Stimulated activated CD4-positive, alpha-beta T cell treated with anti-CD3 and anti-CD28 coated beads, Interleukin-2, amount 100 ng/mL, for 48 hours (primary cell): ENCODE results near the gene CCNQ.

ENCODE experiments used
- DNase-seq, 2 donors: peaks; one replicate each; pipeline ENCODE4 v3.0.0-alpha.2; 2020

CCNQ gene

DNA sequence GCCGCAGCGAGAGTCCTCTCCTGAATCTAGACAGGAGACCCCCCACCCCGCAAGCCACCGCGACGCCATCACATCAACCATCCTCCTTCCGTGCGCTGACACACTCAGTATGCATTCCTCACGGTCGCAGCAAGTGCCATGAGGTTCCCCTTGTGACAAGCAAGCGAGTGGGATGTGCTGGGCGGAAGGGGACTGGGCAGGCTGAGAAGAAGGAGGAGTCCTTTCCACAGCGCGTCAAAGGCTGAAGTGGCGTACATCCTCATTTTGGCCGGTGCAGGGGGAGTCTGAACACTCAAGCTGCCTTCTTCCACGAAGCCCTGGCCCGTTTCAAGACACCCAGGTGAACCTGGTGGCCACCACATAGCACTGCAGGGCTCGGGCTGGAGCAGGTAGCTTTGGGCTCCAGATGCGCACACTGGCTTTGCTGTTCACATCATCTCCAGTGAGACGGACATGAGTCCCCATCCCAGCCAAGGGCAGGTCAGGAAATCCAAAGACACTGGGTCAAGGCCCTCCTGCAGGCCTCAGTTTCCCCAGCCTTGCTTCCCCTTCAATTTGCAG is 30.4 kb downstream of the CCNQ start:
- DNase-seq: no peak

DNA sequence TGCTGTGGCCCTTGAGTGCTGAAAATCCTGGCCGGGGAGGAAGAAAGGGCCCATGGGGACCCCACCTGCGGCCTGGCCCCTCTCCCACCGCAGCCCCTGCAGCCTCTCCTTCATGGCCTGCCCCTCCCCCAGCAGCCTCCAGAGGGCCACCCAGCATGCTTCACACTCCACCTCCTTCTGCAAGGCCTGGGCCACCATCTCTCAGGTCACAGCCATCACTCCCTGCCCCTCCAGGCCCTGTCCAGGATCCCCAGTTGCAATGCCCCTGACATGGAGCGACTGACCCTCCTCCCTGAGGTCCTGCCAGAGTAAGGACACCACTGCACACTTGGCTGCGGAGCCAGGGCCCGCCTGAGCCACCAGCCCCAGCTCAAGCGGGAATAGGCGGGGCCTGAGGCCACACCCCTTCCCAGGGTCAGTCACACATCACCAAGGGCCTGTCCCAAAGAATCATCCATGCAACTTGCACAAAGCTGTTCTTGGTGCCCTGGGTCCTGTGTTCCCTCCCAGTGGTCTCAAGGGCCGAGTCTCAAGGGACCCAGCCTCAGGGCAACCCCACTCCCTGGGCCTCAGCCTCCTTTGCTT is 32.9 kb downstream of the CCNQ start:
- DNase-seq: no peak

DNA sequence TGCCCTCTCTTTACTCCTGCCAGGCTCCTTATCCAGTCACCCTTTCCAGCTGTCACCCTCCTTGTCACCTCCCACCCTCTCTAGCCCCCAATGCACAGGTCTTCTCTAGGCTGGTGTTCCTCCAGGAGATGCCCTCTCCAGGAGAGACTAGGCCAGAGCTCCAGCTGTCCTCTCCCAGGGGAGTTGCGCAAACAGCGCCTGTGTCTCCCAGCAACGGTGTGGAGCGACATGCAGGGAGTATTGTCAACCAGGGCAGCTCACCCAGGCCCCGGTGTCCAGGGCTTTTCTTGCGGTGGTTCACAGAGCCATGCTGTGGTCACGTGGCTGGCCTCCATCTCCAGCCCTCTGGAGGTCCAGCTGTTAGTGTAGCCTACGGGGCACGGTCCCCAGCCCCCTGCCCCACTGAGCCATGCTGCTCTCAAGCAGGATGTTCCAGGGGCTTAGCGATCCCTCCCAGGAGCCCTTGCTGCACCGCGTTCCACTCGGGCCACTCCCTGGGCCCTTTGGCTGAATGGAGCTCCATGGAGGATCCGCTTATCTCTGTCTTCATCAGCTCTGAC is 34.8 kb downstream of the CCNQ start:
- no peak for DNase-seq

DNA sequence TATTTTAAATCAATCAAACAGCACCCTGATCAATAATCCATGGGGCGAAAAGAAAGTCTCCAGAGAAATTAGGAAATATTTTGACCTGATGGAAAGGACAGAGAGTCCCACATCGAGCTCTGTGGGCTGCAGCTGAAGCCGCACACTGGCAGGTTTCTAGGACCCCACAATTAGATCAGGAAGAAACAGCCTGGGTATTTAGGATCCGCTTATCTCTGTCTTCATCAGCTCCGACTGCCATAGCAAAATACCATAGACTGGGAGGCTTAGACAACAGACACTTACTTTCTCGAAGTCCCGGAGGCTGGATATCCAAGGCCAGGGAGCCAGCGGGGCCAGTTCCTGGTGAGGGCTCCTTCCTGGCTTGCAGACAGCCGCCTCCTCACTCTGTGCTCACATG is 36.4 kb downstream of the CCNQ start:
- DNase-seq: no peak

DNA sequence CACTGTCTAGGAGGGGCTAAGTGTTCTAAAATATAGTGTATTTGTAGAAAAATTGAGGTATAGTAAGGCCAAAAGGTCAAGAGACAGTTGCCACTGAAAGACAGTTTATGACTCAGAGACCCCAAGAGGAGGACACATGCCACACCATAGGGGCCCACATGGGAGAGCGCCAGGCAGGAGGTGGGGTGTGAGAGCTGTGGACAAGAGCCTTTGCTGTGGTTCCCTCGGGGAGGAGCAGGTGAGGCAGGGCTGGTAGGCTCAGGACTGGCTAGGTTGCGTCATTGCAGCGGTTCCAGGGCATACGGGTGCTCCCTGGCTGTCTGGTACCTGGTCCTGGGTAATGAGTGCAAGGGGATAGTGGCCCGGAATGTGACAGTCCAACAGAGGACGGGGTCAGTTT is 37.6 kb downstream of the CCNQ start:
- no peak for DNase-seq

DNA sequence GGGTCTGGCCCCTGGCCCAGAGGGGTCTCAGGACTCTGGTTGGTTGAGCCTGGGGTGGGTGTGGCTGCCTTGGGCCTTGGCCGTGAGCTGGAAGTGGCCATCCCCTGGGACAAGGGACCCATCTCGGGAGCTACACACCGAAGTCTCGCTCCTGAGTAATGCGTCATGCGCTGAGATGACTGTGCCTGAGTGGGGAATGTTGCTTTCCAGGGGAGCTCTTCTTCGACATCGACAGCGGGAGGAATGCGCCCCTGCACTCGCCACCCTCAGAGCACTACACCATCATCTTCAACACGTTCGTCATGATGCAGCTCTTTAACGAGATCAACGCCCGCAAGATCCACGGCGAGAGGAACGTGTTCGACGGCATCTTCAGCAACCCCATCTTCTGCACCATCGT is 38.5 kb downstream of the CCNQ start:
- DNase-seq: no peak

DNA sequence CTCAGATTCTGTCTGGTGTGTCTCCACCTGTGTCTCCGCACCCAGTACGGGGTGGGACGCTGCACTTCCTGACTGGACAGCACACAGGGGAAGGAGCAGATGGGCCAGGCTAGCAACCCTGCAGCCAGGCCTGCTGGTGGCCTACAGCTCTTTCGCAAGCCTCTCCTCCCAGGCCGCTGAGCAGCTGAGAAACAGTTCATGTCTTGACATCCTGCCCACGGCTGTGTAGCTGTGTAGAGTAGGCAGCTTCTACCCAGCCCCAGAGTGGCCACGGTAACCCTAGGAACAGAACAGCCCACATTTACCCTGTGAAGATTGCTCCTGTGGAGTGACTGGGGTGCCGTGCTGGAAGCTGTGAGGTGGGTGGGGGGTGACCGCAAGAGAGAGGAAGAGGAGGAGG is 38.9 kb downstream of the CCNQ start:
- no peak for DNase-seq

DNA sequence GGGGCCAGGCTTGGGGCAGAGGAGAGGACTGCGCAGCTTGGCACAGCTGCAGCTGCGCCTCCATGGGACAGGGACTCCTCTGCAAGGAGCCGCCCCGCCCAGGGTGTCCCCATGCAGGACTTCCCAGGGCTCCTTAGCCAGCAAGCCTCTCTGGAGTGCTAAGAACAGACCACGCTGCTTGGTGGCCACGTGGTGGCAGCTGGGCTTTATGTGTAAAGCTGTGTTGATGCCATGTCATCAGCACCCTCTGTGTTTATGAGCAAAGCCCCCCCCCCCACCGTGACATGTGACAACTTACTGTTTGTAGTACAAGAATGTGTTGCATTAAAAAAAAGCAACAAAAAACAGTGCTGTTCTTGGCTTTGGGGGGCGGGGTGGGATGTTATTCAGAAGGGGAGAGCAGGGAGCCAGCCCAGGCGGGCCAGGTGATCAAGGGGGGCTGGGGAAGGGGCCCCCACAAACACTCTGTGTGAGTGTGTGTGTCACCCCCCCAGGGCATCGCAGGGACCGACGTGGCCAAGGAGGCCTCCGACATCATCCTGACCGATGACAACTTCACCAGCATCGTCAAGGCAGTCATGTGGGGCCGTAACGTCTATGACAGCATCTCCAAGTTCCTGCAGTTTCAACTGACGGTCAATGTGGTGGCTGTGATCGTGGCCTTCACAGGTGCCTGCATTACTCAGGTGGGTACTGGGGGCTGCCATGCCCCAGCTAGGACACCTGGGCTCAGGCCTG is 41.2 kb downstream of the CCNQ start:
- no peak for DNase-seq

DNA sequence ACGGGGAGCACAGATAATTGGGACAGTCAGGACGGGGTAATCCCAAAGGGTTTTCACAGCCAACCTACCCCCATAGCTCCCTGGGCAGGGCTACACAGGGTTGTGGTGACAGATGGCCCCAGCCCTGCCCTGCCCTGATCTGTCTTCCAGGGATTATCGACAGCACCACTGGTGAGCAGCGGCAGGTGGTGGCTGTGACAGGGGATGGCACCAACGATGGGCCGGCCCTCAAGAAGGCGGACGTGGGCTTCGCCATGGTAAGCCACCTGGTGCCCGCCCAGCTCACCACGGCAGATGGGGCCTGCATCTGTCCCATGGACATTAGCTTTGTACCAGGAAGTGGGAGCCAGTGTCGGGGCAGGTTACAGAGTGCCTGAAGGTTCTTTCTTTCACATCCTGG is 42.2 kb downstream of the CCNQ start:
- DNase-seq: no peak

DNA sequence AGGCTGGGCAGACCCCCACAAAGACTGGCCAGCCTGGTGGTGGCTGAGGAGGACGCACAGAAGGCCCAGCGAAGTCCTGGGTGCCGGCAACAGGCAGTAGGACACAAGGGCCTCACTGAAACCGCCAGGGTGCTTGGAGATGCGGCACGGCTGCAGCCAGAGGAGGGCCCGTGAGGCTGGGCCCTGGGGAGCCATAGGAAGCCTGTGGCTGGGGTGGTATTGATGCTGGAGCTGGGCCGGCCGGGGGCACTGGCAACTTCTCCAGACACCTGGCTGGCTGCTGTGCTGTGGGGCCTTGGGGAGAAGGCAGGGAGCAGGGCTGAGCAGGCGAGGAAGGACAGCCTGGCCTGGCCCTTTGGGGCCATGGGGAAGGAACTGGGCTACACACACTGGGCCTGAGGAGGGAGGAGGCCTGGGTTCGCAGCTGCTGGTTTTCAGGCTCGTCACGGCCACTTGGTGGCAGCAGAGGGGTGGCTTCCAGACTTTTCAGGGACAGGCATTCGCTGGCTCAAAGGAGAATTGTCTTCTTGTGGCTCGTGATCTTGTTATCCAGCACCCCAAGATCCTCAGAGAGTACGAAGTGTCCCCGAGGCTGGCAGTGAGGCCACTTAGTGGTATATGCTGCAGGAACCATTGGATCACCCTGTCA is 44.3 kb downstream of the CCNQ start:
- peak; percentile 47 to 60 for DNase-seq

DNA sequence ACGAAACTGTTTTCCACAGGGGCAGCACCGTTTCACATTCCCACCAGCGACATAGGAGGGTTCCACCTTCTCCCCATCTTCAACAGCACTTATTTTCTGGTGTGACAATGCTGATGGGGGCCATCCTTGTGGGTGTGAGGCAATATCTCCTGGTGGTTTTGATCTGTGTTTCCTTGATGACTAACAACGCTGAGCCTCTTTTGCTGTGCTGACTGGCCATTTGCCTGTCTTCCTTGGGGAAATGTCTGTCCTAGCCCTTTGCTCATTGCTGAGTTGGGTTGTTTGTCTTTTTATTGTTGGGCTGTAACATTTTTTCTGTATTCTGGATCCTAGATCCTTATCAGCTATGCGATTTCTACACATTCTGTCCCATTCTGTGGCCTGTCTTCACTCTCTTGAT is 47.8 kb downstream of the CCNQ start:
- no peak for DNase-seq

DNA sequence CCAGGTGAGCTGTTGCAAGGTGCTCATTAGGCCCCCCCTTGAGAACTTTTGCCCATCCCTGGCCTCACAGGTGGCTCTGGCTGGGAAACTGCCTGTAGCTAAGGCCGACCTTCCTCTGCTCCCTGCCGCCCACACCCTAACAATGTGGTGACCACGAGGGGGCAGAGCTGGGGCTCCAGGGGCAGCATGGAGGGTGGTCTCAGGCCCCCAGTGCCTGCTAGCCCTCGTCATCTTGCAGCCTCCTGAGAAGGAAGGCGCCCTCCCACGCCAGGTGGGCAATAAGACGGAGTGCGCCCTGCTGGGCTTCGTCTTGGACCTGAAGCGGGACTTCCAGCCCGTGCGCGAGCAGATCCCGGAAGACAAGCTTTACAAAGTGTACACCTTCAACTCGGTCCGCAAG is 49.1 kb downstream of the CCNQ start:
- no peak for DNase-seq

DNA sequence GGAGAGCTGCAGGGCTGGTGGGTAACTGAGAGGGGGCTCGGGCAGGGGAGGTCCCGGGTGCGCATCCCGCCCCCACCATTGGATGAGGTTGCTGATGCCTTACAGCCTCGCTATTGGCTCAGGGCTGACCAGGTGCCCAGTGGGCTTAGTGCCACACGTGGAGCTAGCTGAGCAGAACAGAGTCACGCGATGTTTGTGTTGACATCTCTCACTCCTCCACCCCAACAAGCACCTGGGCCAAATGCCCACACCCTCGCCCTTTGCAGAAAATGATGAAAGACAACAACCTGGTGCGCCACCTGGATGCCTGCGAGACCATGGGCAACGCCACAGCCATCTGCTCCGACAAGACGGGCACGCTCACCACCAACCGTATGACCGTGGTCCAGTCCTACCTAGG is 49.7 kb downstream of the CCNQ start:
- DNase-seq: no peak

DNA sequence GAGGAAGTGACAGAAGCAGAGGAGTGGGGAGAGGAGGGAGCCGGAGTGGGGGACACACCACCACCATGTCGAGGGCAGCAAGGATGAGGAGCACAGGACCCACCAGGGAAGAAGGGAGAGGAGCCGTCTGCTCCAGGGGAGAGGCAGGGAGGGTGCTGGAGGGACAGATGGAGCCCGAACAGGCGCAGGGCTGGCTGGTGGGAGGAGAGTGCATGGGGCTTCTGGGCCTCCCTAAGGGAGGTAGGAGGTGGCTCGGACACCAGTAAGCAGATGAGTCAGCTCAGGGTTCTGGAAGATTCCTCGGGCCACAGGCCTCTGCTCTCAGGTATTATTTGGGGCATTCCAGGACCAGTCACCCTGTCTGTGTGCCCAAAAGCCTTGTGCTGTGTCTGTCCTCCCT is 51.7 kb downstream of the CCNQ start:
- no peak for DNase-seq

DNA sequence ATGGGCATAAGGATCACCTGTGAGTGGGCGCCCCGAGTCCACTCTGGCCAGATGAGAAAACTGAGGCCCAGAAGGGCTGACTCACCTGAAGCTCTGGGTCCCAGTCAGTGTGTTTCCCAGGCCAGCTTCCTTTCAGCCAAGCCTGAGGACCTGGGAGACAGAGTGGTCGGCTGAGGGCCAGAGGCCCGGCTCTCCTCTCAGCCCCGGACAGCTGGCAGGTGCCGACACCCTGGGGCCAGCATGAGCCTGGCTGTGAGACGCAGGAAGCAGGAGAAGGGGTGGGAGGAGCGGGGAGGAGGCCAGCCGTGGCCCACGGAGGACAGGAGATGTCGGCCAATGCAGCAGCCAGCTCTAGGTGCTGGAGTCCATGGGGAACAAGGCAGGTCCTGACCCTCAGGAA is 52.6 kb downstream of the CCNQ start:
- no peak for DNase-seq

DNA sequence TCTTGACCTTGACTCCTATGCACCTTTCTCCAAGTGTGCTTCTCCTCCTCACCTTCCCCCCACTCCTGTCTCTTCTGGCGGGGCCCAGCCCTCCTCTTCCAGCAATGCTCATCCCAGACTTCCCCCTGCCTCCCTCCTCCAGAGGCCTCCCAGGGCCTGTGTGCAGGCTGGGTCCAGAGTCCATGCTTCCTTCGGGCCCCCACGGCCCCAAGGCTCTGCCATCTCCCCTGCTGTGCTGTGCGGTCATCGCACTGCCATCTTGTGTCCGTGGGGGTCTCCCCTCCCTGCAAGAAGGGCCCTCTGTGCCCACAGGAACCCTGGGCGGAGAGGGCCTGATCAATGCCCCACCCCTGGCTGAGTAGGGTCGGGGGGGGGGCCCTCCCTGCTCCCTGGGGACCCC is 54.2 kb downstream of the CCNQ start:
- DNase-seq: no peak

DNA sequence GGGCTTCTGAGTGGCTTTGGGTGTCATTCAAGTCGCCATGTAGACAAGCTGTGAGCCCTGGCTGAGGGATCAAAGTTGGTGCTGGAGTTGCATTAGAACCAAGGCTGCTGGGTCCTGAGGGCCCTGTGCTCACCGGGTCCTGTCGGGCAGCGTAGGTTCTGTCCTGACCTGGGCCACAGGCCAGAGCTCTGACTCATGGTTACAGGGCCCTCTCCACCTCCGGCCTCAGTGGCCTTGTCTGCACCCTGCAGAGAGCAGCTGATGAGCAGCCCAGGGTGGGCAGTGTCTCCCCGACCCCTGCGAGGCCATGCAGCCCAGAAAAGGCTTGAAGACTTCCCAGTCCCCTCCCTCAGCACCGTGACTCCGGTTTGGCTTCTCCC is 59.0 kb downstream of the CCNQ start:
- DNase-seq: no peak

DNA sequence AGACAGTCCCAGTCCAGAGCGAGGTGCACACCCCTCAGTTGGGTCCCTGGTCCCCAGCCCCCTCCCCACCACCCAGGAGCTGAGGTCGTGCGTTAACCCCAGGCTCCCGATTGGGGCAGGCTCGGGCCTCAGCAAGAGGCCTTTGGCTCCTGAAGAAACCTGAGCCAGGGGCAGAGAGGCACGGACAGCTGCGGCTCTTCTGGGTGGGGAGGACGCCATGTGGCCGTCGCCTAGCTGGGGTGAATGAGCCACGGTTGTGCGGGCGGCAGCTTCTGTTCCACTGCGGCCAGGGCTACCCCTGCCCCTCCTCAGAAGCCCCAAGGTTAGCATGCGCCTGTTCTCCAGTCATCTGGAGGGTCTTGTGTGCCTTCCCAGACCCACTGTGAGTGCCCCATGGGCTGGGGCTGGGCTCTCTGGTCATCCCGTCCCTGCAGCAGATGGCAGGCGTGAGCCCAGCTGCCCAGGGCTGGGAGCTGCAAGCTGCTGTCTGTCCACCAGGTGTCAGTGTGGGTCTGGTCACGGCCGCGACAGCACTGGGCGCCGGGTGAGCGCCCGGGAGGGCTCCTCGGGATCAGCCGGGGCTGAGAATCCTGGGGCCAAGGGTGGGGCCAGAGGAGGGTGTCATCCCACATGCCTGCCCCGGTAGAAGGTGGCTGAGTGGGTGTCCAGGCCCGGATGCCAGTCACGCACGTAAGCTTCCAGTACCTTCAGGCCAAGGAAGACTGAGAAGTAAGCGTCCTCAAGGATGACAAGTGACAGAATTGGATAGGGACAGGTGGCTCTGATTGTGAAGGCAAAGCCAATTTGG is 59.6 kb downstream of the CCNQ start:
- peak; percentile 55 to 68 for DNase-seq

DNA sequence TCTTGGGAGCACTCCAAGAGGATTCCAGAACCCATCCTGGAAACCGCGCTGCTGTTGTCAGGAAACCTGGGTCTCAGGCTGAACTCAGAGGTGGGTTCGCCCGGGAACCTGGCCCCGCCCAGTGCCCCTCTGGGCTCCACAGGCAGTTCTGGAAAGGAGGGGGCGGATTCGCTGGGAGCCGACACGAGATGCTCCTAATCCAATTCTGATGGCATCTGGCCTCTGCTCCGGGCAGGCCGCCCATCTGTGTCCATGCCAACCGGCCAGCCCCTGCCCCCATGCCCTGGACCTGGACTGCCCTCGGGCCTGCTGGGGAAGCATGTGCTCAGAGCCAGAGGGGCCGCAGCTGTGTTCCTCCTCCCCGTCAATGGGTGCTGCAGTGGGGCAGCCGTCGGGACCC is 60.5 kb downstream of the CCNQ start:
- DNase-seq: no peak
